ENCODE measurements around the gene PPP2R3A.
"Not testable (repeated sequence)": the region's sequence is repeated elsewhere in the genome, so short reads cannot be mapped to it uniquely, and the experiment has no call there.

Gene PPP2R3A

DNA sequence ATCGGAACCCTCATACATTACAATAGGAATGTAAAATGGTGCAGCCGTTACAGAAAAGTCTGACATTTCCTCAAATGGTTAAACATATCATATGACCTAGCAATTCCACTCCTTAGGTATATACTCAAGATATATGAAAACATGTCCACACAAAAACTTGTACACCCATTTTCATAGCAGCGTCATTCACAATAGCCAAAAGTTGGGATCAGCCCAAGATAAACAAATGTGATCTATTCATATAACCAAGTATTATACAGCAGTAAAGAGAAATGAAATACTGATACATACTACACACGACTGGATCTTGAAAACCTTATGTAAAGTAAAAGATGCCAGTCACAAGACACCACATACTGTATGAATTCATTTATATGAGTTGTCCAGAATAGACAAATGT is 128.2 kb downstream of the PPP2R3A start:
- no peak overlapping the region for H3K4me3 ChIP-seq (ENCODE audit: low read depth, low read length)
- ChIA-PET CTCF (no interaction called here), POLR2A (no interaction called here)
- TF ChIP-seq, protein P1, sequence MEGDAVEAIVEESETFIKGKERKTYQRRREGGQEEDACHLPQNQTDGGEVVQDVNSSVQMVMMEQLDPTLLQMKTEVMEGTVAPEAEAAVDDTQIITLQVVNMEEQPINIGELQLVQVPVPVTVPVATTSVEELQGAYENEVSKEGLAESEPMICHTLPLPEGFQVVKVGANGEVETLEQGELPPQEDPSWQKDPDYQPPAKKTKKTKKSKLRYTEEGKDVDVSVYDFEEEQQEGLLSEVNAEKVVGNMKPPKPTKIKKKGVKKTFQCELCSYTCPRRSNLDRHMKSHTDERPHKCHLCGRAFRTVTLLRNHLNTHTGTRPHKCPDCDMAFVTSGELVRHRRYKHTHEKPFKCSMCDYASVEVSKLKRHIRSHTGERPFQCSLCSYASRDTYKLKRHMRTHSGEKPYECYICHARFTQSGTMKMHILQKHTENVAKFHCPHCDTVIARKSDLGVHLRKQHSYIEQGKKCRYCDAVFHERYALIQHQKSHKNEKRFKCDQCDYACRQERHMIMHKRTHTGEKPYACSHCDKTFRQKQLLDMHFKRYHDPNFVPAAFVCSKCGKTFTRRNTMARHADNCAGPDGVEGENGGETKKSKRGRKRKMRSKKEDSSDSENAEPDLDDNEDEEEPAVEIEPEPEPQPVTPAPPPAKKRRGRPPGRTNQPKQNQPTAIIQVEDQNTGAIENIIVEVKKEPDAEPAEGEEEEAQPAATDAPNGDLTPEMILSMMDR (IDR thresholded peaks at IDR 0.05; ENCODE audit: insufficient read depth, low read length, missing control alignments), result no peak
- DNase-seq (ENCODE audit: low read depth, low spot score), result no peak

DNA sequence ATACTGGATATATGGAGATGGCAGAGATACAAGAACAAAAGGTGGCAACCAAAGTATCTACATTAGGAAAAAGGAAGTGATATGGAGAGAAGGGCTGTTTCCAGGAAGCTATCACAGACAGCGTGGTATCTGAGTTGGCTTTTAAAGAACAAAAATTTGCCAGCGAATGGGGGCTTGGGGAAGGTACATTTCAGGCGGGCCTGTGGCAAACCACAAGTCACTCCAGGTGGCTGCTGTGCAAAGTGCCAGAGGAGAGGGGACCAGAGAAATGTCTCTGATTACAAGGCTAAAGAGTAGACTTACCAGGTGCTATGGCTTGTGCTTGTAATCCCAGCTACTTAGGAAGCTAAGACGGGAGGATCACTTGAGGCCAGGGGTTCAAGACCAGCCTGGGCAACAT is 139.5 kb downstream of the PPP2R3A start:
- no peak overlapping the region for H3K4me3 ChIP-seq (ENCODE audit: low read depth, low read length)
- TF ChIP-seq, protein P1 (IDR thresholded peaks at IDR 0.05; ENCODE audit: insufficient read depth, low read length, missing control alignments), result no peak
- ChIA-PET POLR2A (no interaction called here), CTCF (interaction anchor here (0.6 kb wide), 1 partner anchor 27 kb away, joined by 3 read pairs; no protein-coding TSS in a partner anchor)
- no peak for DNase-seq (ENCODE audit: low read depth, low spot score)

DNA sequence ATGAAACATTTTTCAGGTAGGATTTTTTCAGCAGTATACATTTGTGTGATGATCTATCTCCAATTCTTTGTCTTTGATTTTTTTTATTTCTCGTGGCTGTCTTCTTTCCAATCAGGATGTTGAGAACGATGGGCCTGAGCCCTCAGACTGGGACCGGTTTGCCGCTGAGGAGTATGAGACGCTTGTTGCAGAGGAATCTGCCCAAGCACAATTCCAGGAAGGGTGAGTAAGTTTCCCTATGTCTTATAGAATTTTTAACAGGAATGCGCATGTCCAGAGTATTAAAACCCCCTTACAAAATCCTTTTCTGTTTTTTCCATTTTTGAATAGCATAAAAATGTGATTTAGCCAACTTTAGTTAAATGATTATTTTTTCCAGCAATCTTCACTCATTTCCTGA is 140.6 kb downstream of the PPP2R3A start:
- DNase-seq (ENCODE audit: low read depth, low spot score), result no peak
- no peak overlapping the region for H3K4me3 ChIP-seq (ENCODE audit: low read depth, low read length)
- POLR2A ChIA-PET, result interaction anchor here (0.7 kb wide), 1 partner anchor 15 kb away, joined by 4 read pairs; no protein-coding TSS in a partner anchor
- CTCF ChIA-PET, result interaction anchor here (1.0 kb wide), 1 partner anchor 27 kb away, joined by 3 read pairs; no protein-coding TSS in a partner anchor
- TF ChIP-seq, protein P1 (IDR thresholded peaks at IDR 0.05; ENCODE audit: insufficient read depth, low read length, missing control alignments), result no peak

DNA sequence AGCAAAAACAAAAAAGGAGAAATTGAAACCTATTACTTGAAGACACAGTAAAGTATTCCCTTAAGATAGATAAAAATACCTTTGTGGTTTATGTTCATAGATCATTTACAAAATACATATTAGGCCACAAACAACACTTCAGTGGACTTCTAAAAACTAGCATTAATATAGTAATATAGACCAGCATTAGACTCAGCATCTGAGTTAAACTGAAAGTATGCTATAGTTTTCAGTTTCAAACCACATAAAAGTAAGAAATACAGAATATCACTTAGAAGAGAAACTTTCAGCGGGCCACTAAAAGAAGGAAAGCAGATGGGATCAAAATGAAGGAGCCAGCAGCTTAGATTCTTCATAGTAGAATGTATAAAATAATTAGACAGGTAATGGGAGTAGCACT is 144.0 kb downstream of the PPP2R3A start:
- CTCF ChIA-PET, result no interaction called here
- no peak for DNase-seq (ENCODE audit: low read depth, low spot score)
- POLR2A ChIA-PET, result no interaction called here
- H3K4me3 ChIP-seq (ENCODE audit: low read depth, low read length), result no peak overlapping the region
- TF ChIP-seq, protein P1 (IDR thresholded peaks at IDR 0.05; ENCODE audit: insufficient read depth, low read length, missing control alignments), result no peak

DNA sequence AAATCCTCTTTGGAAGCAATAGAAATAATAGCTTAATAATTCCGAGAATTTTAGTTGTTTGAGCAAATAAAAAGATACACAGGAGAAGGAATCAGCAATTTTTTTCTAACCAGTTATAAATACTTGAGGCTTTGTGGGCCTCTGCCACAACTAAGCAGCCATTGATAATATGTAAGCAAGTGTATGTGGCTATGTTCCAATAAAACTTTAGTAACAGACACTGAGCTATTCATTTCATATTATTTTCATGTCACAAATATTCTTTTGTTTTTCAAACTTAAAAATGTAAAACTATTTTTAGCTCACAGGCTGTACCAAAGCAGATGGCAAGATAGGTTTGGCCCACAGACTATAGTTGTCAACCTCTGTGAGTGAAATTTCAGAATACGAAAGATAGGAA is 145.0 kb downstream of the PPP2R3A start:
- no peak overlapping the region for H3K4me3 ChIP-seq (ENCODE audit: low read depth, low read length)
- no peak for DNase-seq (ENCODE audit: low read depth, low spot score)
- POLR2A ChIA-PET, result no interaction called here
- CTCF ChIA-PET, result no interaction called here
- TF ChIP-seq, protein P1 (IDR thresholded peaks at IDR 0.05; ENCODE audit: insufficient read depth, low read length, missing control alignments), result no peak

DNA sequence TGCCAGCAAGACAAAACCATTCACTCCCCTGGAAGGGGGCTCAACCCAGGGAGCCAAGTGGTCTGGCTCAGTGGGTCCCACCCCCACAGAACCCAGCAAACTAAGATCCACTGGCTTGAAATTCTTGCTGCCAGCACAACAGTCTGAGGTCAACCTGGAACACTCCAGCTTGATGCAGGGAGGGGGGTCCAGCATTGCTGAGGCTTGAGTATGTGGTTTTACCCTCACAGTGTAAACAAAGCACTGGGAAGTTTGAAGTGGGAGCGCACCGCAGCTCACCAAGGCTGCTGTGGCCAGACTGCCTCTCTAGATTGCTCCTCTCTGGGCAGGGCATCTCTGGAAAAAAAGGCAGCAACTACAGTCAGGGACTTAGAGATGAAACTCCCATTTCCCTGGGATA is 148.9 kb downstream of the PPP2R3A start:
- no peak overlapping the region for H3K4me3 ChIP-seq (ENCODE audit: low read depth, low read length)
- POLR2A ChIA-PET, result no interaction called here
- no peak for DNase-seq (ENCODE audit: low read depth, low spot score)

DNA sequence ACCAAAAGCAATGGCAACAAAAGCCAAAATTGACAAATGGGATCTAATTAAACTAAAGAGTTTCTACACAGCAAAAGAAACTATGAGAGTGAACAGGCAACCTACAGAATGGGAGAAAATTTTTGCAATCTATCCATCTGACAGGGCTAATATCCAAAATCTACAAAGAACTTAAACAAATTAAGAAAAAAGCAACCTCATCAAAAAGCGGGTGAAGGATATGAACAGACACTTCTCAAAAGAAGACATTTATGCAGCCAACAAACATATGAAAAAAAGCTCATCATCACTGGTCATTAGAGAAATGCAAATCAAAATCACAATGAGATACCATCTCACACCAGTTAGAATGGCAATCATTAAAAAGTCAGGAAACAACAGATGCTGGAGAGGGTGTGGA is 153.8 kb downstream of the PPP2R3A start:
- CTCF ChIA-PET; H3K4me3 ChIP-seq (ENCODE audit: low read depth, low read length); POLR2A ChIA-PET; DNase-seq (ENCODE audit: low read depth, low spot score): not testable (repeated sequence)

More for the DNA sequence above, 148.9 kb downstream of the PPP2R3A start:
- CTCF ChIA-PET, result no interaction called here
- TF ChIP-seq, protein P1 (IDR thresholded peaks at IDR 0.05; ENCODE audit: insufficient read depth, low read length, missing control alignments), result no peak

DNA sequence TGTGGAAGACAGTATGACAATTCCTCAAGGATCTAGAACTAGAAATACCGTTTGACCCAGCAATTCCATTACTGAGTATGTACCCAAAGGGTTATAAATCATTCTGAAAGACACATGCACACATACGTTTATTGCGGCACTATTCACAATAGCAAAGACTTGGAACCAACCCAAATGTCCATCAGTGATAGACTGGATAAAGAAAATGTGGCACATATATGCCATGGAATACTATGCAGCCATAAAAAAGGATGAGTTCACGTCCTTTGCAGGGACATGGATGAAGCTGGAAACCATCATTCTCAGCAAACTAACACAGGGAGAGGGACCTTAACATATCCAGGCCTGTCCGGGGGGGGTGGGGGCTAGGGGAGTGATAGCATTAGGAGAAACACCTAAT is 154.3 kb downstream of the PPP2R3A start:
- CTCF ChIA-PET; DNase-seq (ENCODE audit: low read depth, low spot score); POLR2A ChIA-PET; H3K4me3 ChIP-seq (ENCODE audit: low read depth, low read length): not testable (repeated sequence)
